Duodenal mucosa (tissue), 2 donors: ENCODE data around the gene NRXN2.

ENCODE experiments used
- H3K27ac ChIP-seq: one replicate; pipeline ENCODE4 v1.7.0; 2013; ENCODE audit warnings: low read depth, low read length
- H3K27me3 ChIP-seq, 2 donors: one replicate each; pipeline ENCODE4 v1.7.0; 2013; ENCODE audit warnings: low read length in 2 of 2, control low read depth in 1 of 2; ENCODE audit not compliant: insufficient read depth in 2 of 2, control insufficient read depth in 1 of 2
- H3K36me3 ChIP-seq, 2 donors: one replicate each; pipeline ENCODE4 v1.7.0; 2013; ENCODE audit warnings: low read length in 2 of 2, control low read depth in 1 of 2; ENCODE audit not compliant: insufficient read depth in 2 of 2, control insufficient read depth in 1 of 2
- H3K4me1 ChIP-seq, 2 donors: one replicate each; pipeline ENCODE4 v1.7.0; 2013; ENCODE audit warnings: low read length in 2 of 2, control low read depth in 1 of 2; ENCODE audit not compliant: insufficient read depth in 2 of 2, control insufficient read depth in 1 of 2
- H3K4me3 ChIP-seq, 2 donors: one replicate each; pipeline ENCODE4 v1.7.0; 2013; ENCODE audit warnings: low read length in 2 of 2, low read depth in 1 of 2
- H3K9ac ChIP-seq, 2 donors: one replicate each; pipeline ENCODE4 v1.7.0; 2013; ENCODE audit warnings: low read length in 2 of 2, low read depth in 1 of 2
- H3K9me3 ChIP-seq, 2 donors: one replicate each; pipeline ENCODE4 v1.7.0; 2013; ENCODE audit warnings: low read length in 2 of 2, control low read depth in 1 of 2; ENCODE audit not compliant: control insufficient read depth in 1 of 2

NRXN2 gene

GRCh38 chr11:64619811-64620380 lies 103.1 kb downstream of the NRXN2 start:
- Histone ChIP-seq H3K36me3 (no peaks in the 10 kb centered on the region), H3K4me1 (peaks cover 11 to 15% of the 10 kb centered on the region in 2 donors), H3K9me3 (no peaks in the 10 kb centered on the region), H3K9ac (no peak overlapping the region), H3K4me3 (peak overlapping the region in 1 of 2 donors; percentile 23), H3K27ac (no peak overlapping the region), H3K27me3 (no peaks in the 10 kb centered on the region)

GRCh38 chr11:64619196-64619595 lies 103.8 kb downstream of the NRXN2 start:
- Histone ChIP-seq H3K4me1 (peaks cover 11 to 15% of the 10 kb centered on the region in 2 donors), H3K27me3 (no peaks in the 10 kb centered on the region), H3K27ac (no peak overlapping the region), H3K9me3 (no peaks in the 10 kb centered on the region), H3K4me3 (no peak overlapping the region), H3K9ac (no peak overlapping the region), H3K36me3 (no peaks in the 10 kb centered on the region)

- no peaks in the 10 kb centered on the region for H3K36me3 ChIP-seq
- no peak overlapping the region for H3K9ac ChIP-seq
- H3K27me3 ChIP-seq, result no peaks in the 10 kb centered on the region
- no peak overlapping the region for H3K4me3 ChIP-seq
- H3K27ac ChIP-seq, result no peak overlapping the region
- peaks cover 11 to 15% of the 10 kb centered on the region in 2 donors for H3K4me1 ChIP-seq
- no peaks in the 10 kb centered on the region for H3K9me3 ChIP-seq
These were observed 106.2 kb downstream of the NRXN2 start for GRCh38 chr11:64616817-64617216.

GRCh38 chr11:64614917-64615316 lies 108.1 kb downstream of the NRXN2 start:
- Histone ChIP-seq H3K9me3 (no peaks in the 10 kb centered on the region), H3K4me3 (no peak overlapping the region), H3K27ac (no peak overlapping the region), H3K4me1 (peaks cover 0 to 2% of the 10 kb centered on the region in 2 donors), H3K27me3 (peaks cover 0 to 2% of the 10 kb centered on the region in 2 donors), H3K9ac (no peak overlapping the region), H3K36me3 (no peaks in the 10 kb centered on the region)

GRCh38 chr11:64613648-64614047 lies 109.3 kb downstream of the NRXN2 start:
- no peaks in the 10 kb centered on the region for H3K36me3 ChIP-seq
- H3K9ac ChIP-seq, result no peak overlapping the region
- peaks cover 1 to 6% of the 10 kb centered on the region in 2 donors for H3K27me3 ChIP-seq
- H3K27ac ChIP-seq, result no peak overlapping the region
- H3K4me1 ChIP-seq, result no peaks in the 10 kb centered on the region
- H3K9me3 ChIP-seq, result no peaks in the 10 kb centered on the region
- H3K4me3 ChIP-seq, result no peak overlapping the region

- no peaks in the 10 kb centered on the region for H3K36me3 ChIP-seq
These were observed 110.9 kb downstream of the NRXN2 start for GRCh38 chr11:64611869-64612646.

GRCh38 chr11:64611176-64611575 lies 111.8 kb downstream of the NRXN2 start:
- Histone ChIP-seq H3K4me1 (no peaks in the 10 kb centered on the region), H3K27ac (no peak overlapping the region), H3K9ac (no peak overlapping the region), H3K36me3 (no peaks in the 10 kb centered on the region), H3K9me3 (no peaks in the 10 kb centered on the region), H3K27me3 (peaks cover 4 to 8% of the 10 kb centered on the region in 2 donors), H3K4me3 (no peak overlapping the region)

More at GRCh38 chr11:64611869-64612646, 110.9 kb downstream of the NRXN2 start:
- peaks cover 4 to 8% of the 10 kb centered on the region in 2 donors for H3K27me3 ChIP-seq
- H3K9ac ChIP-seq, result no peak overlapping the region
- H3K4me3 ChIP-seq, result no peak overlapping the region
- H3K9me3 ChIP-seq, result no peaks in the 10 kb centered on the region
- H3K4me1 ChIP-seq, result no peaks in the 10 kb centered on the region
- no peak overlapping the region for H3K27ac ChIP-seq

GRCh38 chr11:64610596-64610995 lies 112.4 kb downstream of the NRXN2 start:
- Histone ChIP-seq H3K36me3 (no peaks in the 10 kb centered on the region), H3K9me3 (no peaks in the 10 kb centered on the region), H3K27ac (no peak overlapping the region), H3K27me3 (peaks cover 4 to 8% of the 10 kb centered on the region in 2 donors), H3K4me1 (no peaks in the 10 kb centered on the region), H3K9ac (no peak overlapping the region), H3K4me3 (no peak overlapping the region)

- H3K9ac ChIP-seq, result no peak overlapping the region
- no peak overlapping the region for H3K27ac ChIP-seq
- H3K4me3 ChIP-seq, result no peak overlapping the region
These were observed 113.5 kb downstream of the NRXN2 start for GRCh38 chr11:64609436-64610047.

GRCh38 chr11:64608636-64609035 lies 114.4 kb downstream of the NRXN2 start:
- H3K9ac ChIP-seq, result no peak overlapping the region
- no peaks in the 10 kb centered on the region for H3K9me3 ChIP-seq
- peaks cover 4 to 8% of the 10 kb centered on the region in 2 donors for H3K27me3 ChIP-seq

More at GRCh38 chr11:64609436-64610047, 113.5 kb downstream of the NRXN2 start:
- Histone ChIP-seq H3K9me3 (no peaks in the 10 kb centered on the region), H3K36me3 (no peaks in the 10 kb centered on the region), H3K4me1 (no peaks in the 10 kb centered on the region), H3K27me3 (peaks cover 4 to 8% of the 10 kb centered on the region in 2 donors)

More at GRCh38 chr11:64608636-64609035, 114.4 kb downstream of the NRXN2 start:
- Histone ChIP-seq H3K36me3 (no peaks in the 10 kb centered on the region), H3K27ac (no peak overlapping the region), H3K4me3 (no peak overlapping the region), H3K4me1 (no peaks in the 10 kb centered on the region)
